ENCODE results near the gene RAPGEF3. TPM values are rescaled to one million over a fixed set of nuclear protein-coding genes. Genes with fewer than 3 reads are reported as not detected.

Gene RAPGEF3
- polyA plus RNA-seq, 3 donors: 0.08 to 2.5 (median 0.60) TPM

DNA sequence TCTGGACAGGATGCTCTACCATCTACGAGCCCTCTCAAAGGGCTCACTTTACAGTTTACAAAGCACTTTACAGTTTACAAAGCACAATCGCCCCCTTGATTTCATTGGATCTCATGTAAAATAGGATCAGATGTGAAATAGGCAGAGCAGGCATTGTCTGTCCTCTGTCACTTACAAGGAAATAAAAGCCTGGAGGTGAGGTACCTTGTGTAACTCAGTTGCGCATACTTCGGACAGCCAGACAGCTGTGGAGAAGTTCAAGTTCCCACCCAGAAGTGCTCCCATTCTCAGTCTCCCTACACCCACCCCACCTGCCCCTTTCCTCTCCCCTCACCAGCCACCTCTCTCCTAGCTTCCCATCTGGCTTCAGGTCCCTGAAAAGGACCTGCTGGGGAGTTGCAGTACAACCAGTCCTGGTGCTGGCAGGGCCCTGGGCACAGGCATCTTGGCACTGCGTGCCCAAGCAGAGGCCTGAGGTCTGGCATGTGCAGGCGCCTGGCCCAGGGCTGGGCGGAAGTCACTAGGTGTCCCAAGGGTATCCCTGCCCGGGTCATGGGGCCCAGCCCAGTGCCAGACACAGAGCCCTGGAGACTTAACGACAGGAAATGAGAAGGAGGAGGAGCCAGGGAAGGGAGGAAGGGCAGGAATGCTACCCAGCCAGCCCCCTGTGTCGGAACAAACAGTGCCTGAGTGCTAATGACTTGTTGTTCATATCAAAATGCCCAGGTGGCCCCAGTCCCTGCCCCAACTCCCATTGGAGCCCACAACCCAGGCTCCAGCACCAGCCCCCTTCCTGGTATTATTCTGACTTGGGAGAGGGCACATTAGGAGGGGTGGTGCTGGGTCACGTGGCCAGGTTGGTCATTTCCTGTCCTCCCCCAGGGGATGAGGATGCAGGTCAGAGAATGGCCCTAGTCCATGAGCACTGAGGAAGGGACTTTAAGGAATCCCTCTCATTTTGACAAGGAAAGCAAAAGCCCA, 5.4 kb downstream of the RAPGEF3 start:
- no peak overlapping the region for H2AFZ ChIP-seq (ENCODE audit: insufficient read depth, low read depth, low read length, poor library complexity, severe bottlenecking)
- H3K4me3 ChIP-seq (replicated peaks in 1 of 3; ENCODE audit: low read depth in 2 of 3, low read length in 3 of 3): no peak overlapping the region
- Mint-ChIP-seq H3K9me3 (no peaks in the 10 kb centered on the region), H3K4me3 (no peak overlapping the region), H3K27ac (peak overlapping the region in 2 of 7 donors; percentile 18 to 76), H3K27me3 (ENCODE audit: low read depth in 3 of 3) (peaks cover 5 to 15% (median 14%) of the 10 kb centered on the region in 3 donors), H3K36me3 (no peaks in the 10 kb centered on the region), H3K4me1 (peaks cover 38% of the 10 kb centered on the region)
- H3K27me3 ChIP-seq (ENCODE audit: control insufficient read depth in 2 of 2, insufficient read depth in 2 of 2, low read length in 2 of 2): no peaks in the 10 kb centered on the region
- intact Hi-C loops (cut with micrococcal nuclease): no loop called here
- H4K20me1 ChIP-seq (ENCODE audit: insufficient read depth, low read length): no peaks in the 10 kb centered on the region
- no peak overlapping the region for H3K9ac ChIP-seq (ENCODE audit: insufficient read depth, low read length, poor library complexity, severe bottlenecking)
- TF ChIP-seq, protein P1, sequence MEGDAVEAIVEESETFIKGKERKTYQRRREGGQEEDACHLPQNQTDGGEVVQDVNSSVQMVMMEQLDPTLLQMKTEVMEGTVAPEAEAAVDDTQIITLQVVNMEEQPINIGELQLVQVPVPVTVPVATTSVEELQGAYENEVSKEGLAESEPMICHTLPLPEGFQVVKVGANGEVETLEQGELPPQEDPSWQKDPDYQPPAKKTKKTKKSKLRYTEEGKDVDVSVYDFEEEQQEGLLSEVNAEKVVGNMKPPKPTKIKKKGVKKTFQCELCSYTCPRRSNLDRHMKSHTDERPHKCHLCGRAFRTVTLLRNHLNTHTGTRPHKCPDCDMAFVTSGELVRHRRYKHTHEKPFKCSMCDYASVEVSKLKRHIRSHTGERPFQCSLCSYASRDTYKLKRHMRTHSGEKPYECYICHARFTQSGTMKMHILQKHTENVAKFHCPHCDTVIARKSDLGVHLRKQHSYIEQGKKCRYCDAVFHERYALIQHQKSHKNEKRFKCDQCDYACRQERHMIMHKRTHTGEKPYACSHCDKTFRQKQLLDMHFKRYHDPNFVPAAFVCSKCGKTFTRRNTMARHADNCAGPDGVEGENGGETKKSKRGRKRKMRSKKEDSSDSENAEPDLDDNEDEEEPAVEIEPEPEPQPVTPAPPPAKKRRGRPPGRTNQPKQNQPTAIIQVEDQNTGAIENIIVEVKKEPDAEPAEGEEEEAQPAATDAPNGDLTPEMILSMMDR (IDR thresholded peaks at IDR 0.05): no peak
- whole genome bisulfite sequencing (ENCODE audit: insufficient coverage): 68% methylated on average over 5 of the region's 11 CpGs
- no peak for DNase-seq
- H3K9me3 ChIP-seq (replicated peaks in 1 of 2; ENCODE audit: control insufficient read depth in 1 of 2, insufficient read depth in 1 of 2, low read length in 2 of 2): no peaks in the 10 kb centered on the region
- no peak overlapping the region for H3K27ac ChIP-seq (ENCODE audit: low read depth in 1 of 2, low read length in 2 of 2)
- H3K36me3 ChIP-seq (replicated peaks in 1 of 2; ENCODE audit: control insufficient read depth in 1 of 2, insufficient read depth in 2 of 2, low read length in 2 of 2): no peaks in the 10 kb centered on the region
- H3K4me1 ChIP-seq (ENCODE audit: control insufficient read depth in 1 of 2, insufficient read depth in 2 of 2, low read length in 2 of 2): peaks cover 15 to 36% of the 10 kb centered on the region in 2 donors
- H3K4me2 ChIP-seq (replicated peaks; ENCODE audit: extremely low read depth, low read length, poor library complexity, severe bottlenecking): no peak overlapping the region
- H3K79me2 ChIP-seq (ENCODE audit: insufficient read depth, low read length): no peaks in the 10 kb centered on the region

DNA sequence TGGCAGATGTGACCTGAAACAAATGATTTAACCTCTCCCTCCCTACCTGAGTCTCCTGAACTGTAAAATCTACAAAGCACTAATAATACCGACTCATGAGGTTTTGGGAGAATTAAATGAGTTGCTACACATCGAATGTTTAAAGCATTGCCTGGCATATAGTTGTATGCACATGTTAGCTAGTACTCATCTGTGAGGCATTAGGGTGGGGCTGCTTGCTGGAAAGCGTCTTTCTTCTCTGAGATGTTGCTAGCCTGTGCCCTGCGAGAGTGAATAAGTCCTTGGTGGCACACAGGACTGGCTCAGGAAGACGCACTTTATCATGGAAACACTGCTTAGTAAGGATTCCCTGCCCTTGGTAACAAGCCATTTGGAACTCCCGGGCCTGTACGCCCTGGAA, 6.1 kb downstream of the RAPGEF3 start:
- intact Hi-C loops (cut with micrococcal nuclease): no loop called here
- Histone ChIP-seq H3K9ac (ENCODE audit: insufficient read depth, low read length, poor library complexity, severe bottlenecking) (no peak overlapping the region), H3K4me2 (replicated peaks; ENCODE audit: extremely low read depth, low read length, poor library complexity, severe bottlenecking) (no peak overlapping the region), H3K27me3 (ENCODE audit: control insufficient read depth in 2 of 2, insufficient read depth in 2 of 2, low read length in 2 of 2) (no peaks in the 10 kb centered on the region), H2AFZ (ENCODE audit: insufficient read depth, low read depth, low read length, poor library complexity, severe bottlenecking) (no peak overlapping the region), H3K27ac (ENCODE audit: low read depth in 1 of 2, low read length in 2 of 2) (no peak overlapping the region), H3K9me3 (replicated peaks in 1 of 2; ENCODE audit: control insufficient read depth in 1 of 2, insufficient read depth in 1 of 2, low read length in 2 of 2) (no peaks in the 10 kb centered on the region), H3K36me3 (replicated peaks in 1 of 2; ENCODE audit: control insufficient read depth in 1 of 2, insufficient read depth in 2 of 2, low read length in 2 of 2) (no peaks in the 10 kb centered on the region), H3K79me2 (ENCODE audit: insufficient read depth, low read length) (no peaks in the 10 kb centered on the region), H4K20me1 (ENCODE audit: insufficient read depth, low read length) (no peaks in the 10 kb centered on the region), H3K4me3 (replicated peaks in 1 of 3; ENCODE audit: low read depth in 2 of 3, low read length in 3 of 3) (no peak overlapping the region), H3K4me1 (ENCODE audit: control insufficient read depth in 1 of 2, insufficient read depth in 2 of 2, low read length in 2 of 2) (peaks cover 8 to 29% of the 10 kb centered on the region in 2 donors)
- H3K27ac Mint-ChIP-seq: no peak overlapping the region
- no peak overlapping the region for H3K4me3 Mint-ChIP-seq
- TF ChIP-seq, protein P1 (IDR thresholded peaks at IDR 0.05): no peak
- H3K36me3 Mint-ChIP-seq: no peaks in the 10 kb centered on the region
- peaks cover 2 to 11% (median 11%) of the 10 kb centered on the region in 3 donors for H3K27me3 Mint-ChIP-seq (ENCODE audit: low read depth in 3 of 3)
- DNase-seq: no peak
- H3K9me3 Mint-ChIP-seq: no peaks in the 10 kb centered on the region
- 96% methylated on average over 6 of the region's 7 CpGs for WGBS (ENCODE audit: insufficient coverage)
- peaks cover 31% of the 10 kb centered on the region for H3K4me1 Mint-ChIP-seq
